NT2/D1 (cell line): ENCODE measurements around the gene ANKRD39.
A peak's percentile ranks its signal among the peaks of the same experiment; 100 is the strongest.

Experiments
- DNase-seq: peaks from one replicate; pipeline ENCODE4 v3.0.0-alpha.2; 2011; ENCODE audit warnings: low read depth, low spot score
- H3K27me3 ChIP-seq: 2 replicates; pipeline ENCODE4 v1.6.0; 2011; ENCODE audit warnings: mild to moderate bottlenecking; ENCODE audit not compliant: insufficient read length, insufficient read depth
- H3K36me3 ChIP-seq: 2 replicates; pipeline ENCODE4 v1.6.1; 2011; ENCODE audit warnings: mild to moderate bottlenecking, low read length, mixed read lengths; ENCODE audit not compliant: insufficient read depth, insufficient read length
- H3K4me1 ChIP-seq: 2 replicates; pipeline ENCODE4 v1.5.1; 2011; ENCODE audit not compliant: insufficient read depth, insufficient read length
- H3K4me3 ChIP-seq: 2 replicates; pipeline ENCODE4 v1.5.1; 2011; ENCODE audit warnings: low read depth; ENCODE audit not compliant: insufficient read length
- H3K9ac ChIP-seq: 2 replicates; pipeline ENCODE4 v1.6.0; 2011; ENCODE audit warnings: low read depth; ENCODE audit not compliant: insufficient read length
- H3K9me3 ChIP-seq: 2 replicates; pipeline ENCODE4 v1.5.1; 2011; ENCODE audit warnings: mild to moderate bottlenecking, low read length; ENCODE audit not compliant: insufficient read depth
- SUZ12 ChIP-seq: IDR thresholded peaks from 2 replicates; pipeline ENCODE4 v1.6.1; 2011; ENCODE audit not compliant: insufficient read length, insufficient read depth; ENCODE audit errors: extremely low read depth
- YY1 ChIP-seq: IDR thresholded peaks from 2 replicates; pipeline ENCODE4 v1.6.1; 2011; ENCODE audit not compliant: insufficient read length, insufficient read depth
- ZNF274 ChIP-seq: IDR thresholded peaks from 2 replicates; pipeline ENCODE4 v1.6.1; 2011; ENCODE audit warnings: mild to moderate bottlenecking, low read depth, low read length

ANKRD39 gene

GRCh38 chr2:96859099-96859649 is 1.4 kb upstream of the ANKRD39 start:
- Histone ChIP-seq H3K27me3 (no peaks in the 10 kb centered on the region), H3K9me3 (no peaks in the 10 kb centered on the region), H3K9ac (peak overlapping the region; percentile 88), H3K4me1 (peaks cover 17% of the 10 kb centered on the region), H3K36me3 (peaks cover 42% of the 10 kb centered on the region), H3K4me3 (peak overlapping the region; percentile 44)
- TF ChIP-seq YY1 (no peak), ZNF274 (no peak), SUZ12 (no peak)
- no peak for DNase-seq

GRCh38 chr2:96856776-96857666 is 795 bp downstream of the ANKRD39 start:
- peak overlapping the region; percentile 88 for H3K9ac ChIP-seq
- peaks cover 38% of the 10 kb centered on the region for H3K36me3 ChIP-seq
- no peaks in the 10 kb centered on the region for H3K9me3 ChIP-seq
- H3K27me3 ChIP-seq: no peaks in the 10 kb centered on the region
- H3K4me1 ChIP-seq: peaks cover 17% of the 10 kb centered on the region
- TF ChIP-seq YY1 (no peak), SUZ12 (no peak), ZNF274 (no peak)
- DNase-seq: no peak
- peak overlapping the region; percentile 73 for H3K4me3 ChIP-seq

GRCh38 chr2:96853321-96853720 is 4.5 kb downstream of the ANKRD39 start:
- DNase-seq: no peak
- peaks cover 8% of the 10 kb centered on the region for H3K4me1 ChIP-seq
- H3K4me3 ChIP-seq: no peak overlapping the region
- H3K36me3 ChIP-seq: peaks cover 46% of the 10 kb centered on the region
- no peaks in the 10 kb centered on the region for H3K9me3 ChIP-seq
- no peak for TF ChIP-seq SUZ12
- TF ChIP-seq YY1: no peak
- no peak for TF ChIP-seq ZNF274
- H3K27me3 ChIP-seq: no peaks in the 10 kb centered on the region
- no peak overlapping the region for H3K9ac ChIP-seq

GRCh38 chr2:96852667-96853066 is 5.1 kb downstream of the ANKRD39 start:
- no peak for DNase-seq
- Histone ChIP-seq H3K4me3 (no peak overlapping the region), H3K27me3 (no peaks in the 10 kb centered on the region), H3K4me1 (peaks cover 10% of the 10 kb centered on the region), H3K36me3 (peaks cover 53% of the 10 kb centered on the region), H3K9me3 (no peaks in the 10 kb centered on the region), H3K9ac (no peak overlapping the region)
- no peak for TF ChIP-seq YY1
- TF ChIP-seq SUZ12: no peak
- no peak for TF ChIP-seq ZNF274

GRCh38 chr2:96848264-96848663 is 9.6 kb downstream of the ANKRD39 start:
- peaks cover 56% of the 10 kb centered on the region for H3K36me3 ChIP-seq

GRCh38 chr2:96847586-96847985 is 10.2 kb downstream of the ANKRD39 start:
- TF ChIP-seq SUZ12 (no peak), YY1 (no peak), ZNF274 (no peak)
- H3K4me1 ChIP-seq: peaks cover 2% of the 10 kb centered on the region

More at GRCh38 chr2:96848264-96848663, 9.6 kb downstream of the ANKRD39 start:
- H3K9ac ChIP-seq: peak overlapping the region; percentile 32
- no peaks in the 10 kb centered on the region for H3K27me3 ChIP-seq
- H3K4me1 ChIP-seq: peaks cover 2% of the 10 kb centered on the region
- DNase-seq: no peak
- no peak for TF ChIP-seq YY1
- TF ChIP-seq ZNF274: no peak
- no peak for TF ChIP-seq SUZ12
- H3K4me3 ChIP-seq: no peak overlapping the region
- no peaks in the 10 kb centered on the region for H3K9me3 ChIP-seq

GRCh38 chr2:96846825-96847224 is 11.0 kb downstream of the ANKRD39 start:
- Histone ChIP-seq H3K9ac (no peak overlapping the region), H3K36me3 (peaks cover 47% of the 10 kb centered on the region), H3K27me3 (no peaks in the 10 kb centered on the region), H3K9me3 (no peaks in the 10 kb centered on the region), H3K4me3 (no peak overlapping the region), H3K4me1 (peaks cover 3% of the 10 kb centered on the region)
- TF ChIP-seq YY1 (no peak), ZNF274 (no peak), SUZ12 (no peak)
- DNase-seq: no peak

More at GRCh38 chr2:96847586-96847985, 10.2 kb downstream of the ANKRD39 start:
- Histone ChIP-seq H3K9me3 (no peaks in the 10 kb centered on the region), H3K36me3 (peaks cover 50% of the 10 kb centered on the region), H3K9ac (no peak overlapping the region), H3K4me3 (no peak overlapping the region), H3K27me3 (no peaks in the 10 kb centered on the region)
- DNase-seq: no peak
